ENCODE data around the gene KCNQ1. TPM values are rescaled to one million over a fixed set of nuclear protein-coding genes. Genes with fewer than 3 reads are reported as not detected.

The KCNQ1 gene
- total and polyA plus RNA-seq, 7 experiments from 2014 or later: 14.7 to 46.4 (median 36.9) TPM

DNA sequence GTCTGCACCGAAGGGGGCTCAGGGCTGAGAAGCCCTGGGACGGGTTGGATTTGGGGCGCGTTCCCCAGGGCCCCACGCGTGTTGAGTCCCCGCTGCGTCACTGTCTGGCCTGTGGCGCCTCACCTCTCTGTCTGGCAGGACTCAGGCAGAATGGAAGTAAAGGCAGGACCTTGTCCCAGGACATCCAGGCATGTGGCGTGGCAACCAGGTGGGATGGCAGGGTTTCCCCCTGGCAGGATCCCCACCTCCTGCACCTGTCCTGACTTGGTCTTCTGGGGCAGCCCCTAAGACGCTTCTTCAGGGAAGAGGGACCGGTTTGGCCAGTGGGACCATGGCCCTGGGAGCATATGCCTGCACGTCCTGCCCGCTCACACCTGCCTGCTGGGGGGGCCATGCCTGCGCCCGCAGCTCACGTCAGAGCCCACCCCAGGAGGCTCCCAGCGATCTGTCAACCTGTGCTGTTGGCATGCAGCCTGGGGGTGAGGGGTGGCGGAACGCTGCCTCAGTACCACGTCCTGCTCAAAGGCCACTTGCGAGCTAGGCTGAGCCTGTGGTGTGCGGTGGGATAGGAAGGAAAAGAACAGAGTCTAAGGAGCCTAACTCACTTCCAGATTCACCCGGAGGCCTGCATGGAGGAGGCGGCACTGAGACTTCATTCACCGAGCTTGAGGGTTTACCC is 72.7 kb downstream of the KCNQ1 start:
- intact Hi-C loops (cut with micrococcal nuclease): no loop called here
- H3K27me3 ChIP-seq (ENCODE audit: control insufficient read depth in 2 of 2, insufficient read depth in 2 of 2, low read length in 2 of 2): no peaks in the 10 kb centered on the region
- Mint-ChIP-seq H3K4me3 (no peak overlapping the region), H3K4me1 (peaks cover 0 to 7% (median 0%) of the 10 kb centered on the region in 7 donors), H3K9me3 (no peaks in the 10 kb centered on the region), H3K27ac (no peak overlapping the region), H3K27me3 (no peaks in the 10 kb centered on the region), H3K36me3 (peaks cover 0 to 4% (median 0%) of the 10 kb centered on the region in 5 donors)
- H3K4me3 ChIP-seq (ENCODE audit: low read length): no peak overlapping the region
- peaks cover 0 to 31% (median 0%) of the 10 kb centered on the region in 3 experiments for H3K36me3 ChIP-seq (ENCODE audit: control insufficient read depth in 2 of 3, insufficient read depth in 3 of 3, low read length in 3 of 3)
- DNase-seq (peak in 2 of 9 donors; percentile 2 to 13), ATAC-seq (no peak)
- H3K27ac ChIP-seq (ENCODE audit: low read depth, low read length): no peak overlapping the region
- no peaks in the 10 kb centered on the region for H3K9me3 ChIP-seq (ENCODE audit: control insufficient read depth in 2 of 3, low read length in 3 of 3)
- H3K4me1 ChIP-seq (ENCODE audit: control insufficient read depth in 2 of 2, insufficient read depth in 2 of 2, low read length in 2 of 2): no peaks in the 10 kb centered on the region
- CTCF ChIA-PET: no interaction called here
- POLR2A ChIA-PET: no interaction called here

DNA sequence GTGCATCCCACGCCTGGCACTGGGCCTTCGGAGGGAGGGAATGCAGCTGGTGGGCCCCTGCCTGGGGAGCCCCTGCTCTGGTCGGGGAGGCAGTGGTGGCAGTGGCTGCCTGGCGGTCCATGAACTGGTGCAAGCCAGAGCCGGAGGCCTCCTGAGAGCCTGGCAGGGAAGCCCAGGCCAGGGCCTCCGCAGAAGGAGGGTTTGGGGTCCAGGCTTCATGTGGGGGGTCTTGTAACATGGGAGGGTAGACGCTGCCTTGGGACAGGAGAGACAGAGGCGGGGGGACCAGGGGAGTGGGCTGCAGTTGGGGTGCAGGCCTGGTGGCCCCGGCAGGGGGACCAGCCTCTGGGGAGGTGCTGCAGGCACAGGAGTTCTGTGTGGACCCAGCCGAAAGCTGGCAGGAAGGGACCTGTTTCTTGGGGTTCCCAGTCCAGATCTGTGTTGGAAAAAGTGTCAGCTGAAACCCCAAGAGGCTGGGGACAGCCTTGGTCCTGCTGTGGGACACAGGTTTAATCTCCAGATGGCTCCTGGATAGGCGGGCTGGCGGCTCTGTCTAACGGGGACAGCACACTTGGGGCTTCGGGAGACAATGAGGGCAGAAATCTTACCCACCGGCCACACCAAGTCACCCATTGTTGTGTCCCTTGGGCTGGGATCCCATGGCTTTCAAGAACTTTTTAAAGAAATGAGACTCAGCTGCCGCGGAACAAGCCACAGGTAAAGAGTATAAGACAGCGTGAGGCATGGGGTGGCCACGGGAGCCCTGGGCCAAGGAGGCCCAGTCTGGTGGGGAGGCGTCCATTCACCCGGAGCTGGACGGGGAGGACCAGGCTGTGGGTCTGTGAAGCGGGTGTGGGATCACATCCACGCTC is 73.5 kb downstream of the KCNQ1 start:
- peak in 1 of 9 donors; percentile 17 for DNase-seq
- peaks cover 0 to 10% (median 0%) of the 10 kb centered on the region in 7 donors for H3K4me1 Mint-ChIP-seq
- Histone ChIP-seq H3K27me3 (ENCODE audit: control insufficient read depth in 2 of 2, insufficient read depth in 2 of 2, low read length in 2 of 2) (no peaks in the 10 kb centered on the region), H3K36me3 (ENCODE audit: control insufficient read depth in 2 of 3, insufficient read depth in 3 of 3, low read length in 3 of 3) (peaks cover 0 to 34% (median 0%) of the 10 kb centered on the region in 3 experiments), H3K4me3 (ENCODE audit: low read length) (no peak overlapping the region), H3K9me3 (ENCODE audit: control insufficient read depth in 2 of 3, low read length in 3 of 3) (no peaks in the 10 kb centered on the region), H3K4me1 (ENCODE audit: control insufficient read depth in 2 of 2, insufficient read depth in 2 of 2, low read length in 2 of 2) (no peaks in the 10 kb centered on the region), H3K27ac (ENCODE audit: low read depth, low read length) (no peak overlapping the region)
- peak overlapping the region in 1 of 9 donors; percentile 36 for H3K27ac Mint-ChIP-seq
- ChIA-PET CTCF (no interaction called here), POLR2A (no interaction called here)
- H3K9me3 Mint-ChIP-seq: no peaks in the 10 kb centered on the region
- peaks cover 0 to 4% (median 0%) of the 10 kb centered on the region in 5 donors for H3K36me3 Mint-ChIP-seq
- no peak for ATAC-seq
- no peaks in the 10 kb centered on the region for H3K27me3 Mint-ChIP-seq
- H3K4me3 Mint-ChIP-seq: no peak overlapping the region
- intact Hi-C loops (cut with micrococcal nuclease): no loop called here

DNA sequence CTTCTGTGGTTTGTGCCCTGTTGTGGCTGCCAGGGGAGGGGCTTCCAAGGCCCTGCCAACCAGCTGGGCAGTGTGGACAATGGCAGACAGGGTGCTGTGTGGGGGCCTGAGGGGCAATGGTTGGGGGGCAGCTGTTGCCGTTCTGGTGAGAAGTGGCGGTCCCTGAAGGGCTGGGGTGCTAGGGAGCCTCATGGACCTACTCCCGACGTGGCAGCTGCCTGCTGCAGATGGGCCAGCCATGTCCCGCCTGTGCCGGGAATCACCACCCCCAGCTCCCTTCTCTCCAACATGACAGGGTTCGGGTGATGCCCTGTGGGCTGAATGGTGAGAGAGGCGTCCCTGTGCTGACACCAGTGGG is 74.2 kb downstream of the KCNQ1 start:
- peaks cover 0 to 34% (median 0%) of the 10 kb centered on the region in 3 experiments for H3K36me3 ChIP-seq (ENCODE audit: control insufficient read depth in 2 of 3, insufficient read depth in 3 of 3, low read length in 3 of 3)
- Mint-ChIP-seq H3K27ac (no peak overlapping the region), H3K36me3 (peaks cover 0 to 4% (median 3%) of the 10 kb centered on the region in 5 donors), H3K4me1 (peaks cover 0 to 13% (median 4%) of the 10 kb centered on the region in 7 donors), H3K27me3 (no peaks in the 10 kb centered on the region), H3K9me3 (no peaks in the 10 kb centered on the region), H3K4me3 (no peak overlapping the region)
- H3K27ac ChIP-seq (ENCODE audit: low read depth, low read length): no peak overlapping the region
- intact Hi-C loops (cut with micrococcal nuclease): no loop called here
- ChIA-PET CTCF (interaction anchor here (1.4 kb wide), 1 partner anchor 12 kb away, joined by 5 read pairs; no protein-coding TSS in a partner anchor), POLR2A (no interaction called here)
- no peaks in the 10 kb centered on the region for H3K27me3 ChIP-seq (ENCODE audit: control insufficient read depth in 2 of 2, insufficient read depth in 2 of 2, low read length in 2 of 2)
- no peaks in the 10 kb centered on the region for H3K9me3 ChIP-seq (ENCODE audit: control insufficient read depth in 2 of 3, low read length in 3 of 3)
- H3K4me3 ChIP-seq (ENCODE audit: low read length): no peak overlapping the region
- H3K4me1 ChIP-seq (ENCODE audit: control insufficient read depth in 2 of 2, insufficient read depth in 2 of 2, low read length in 2 of 2): no peaks in the 10 kb centered on the region
- DNase-seq: no peak
- ATAC-seq: no peak

DNA sequence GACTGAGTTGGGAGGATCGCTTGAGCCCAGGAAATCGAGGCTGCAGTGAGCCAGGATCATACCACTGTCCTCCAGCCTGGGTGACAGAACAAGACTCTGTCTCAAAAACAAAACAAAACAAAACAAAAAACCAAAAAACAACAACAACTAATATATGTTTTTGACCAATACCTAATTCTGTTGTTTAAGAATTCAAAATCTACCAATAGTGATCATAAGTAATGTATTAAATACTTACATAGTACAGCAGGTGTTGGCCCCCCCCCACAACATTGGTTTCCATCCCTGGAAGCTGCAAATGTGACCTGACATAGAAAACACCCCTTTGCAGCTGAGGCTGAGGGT is 74.7 kb downstream of the KCNQ1 start:
- peaks cover 0 to 17% (median 4%) of the 10 kb centered on the region in 7 donors for H3K4me1 Mint-ChIP-seq
- no peaks in the 10 kb centered on the region for H3K4me1 ChIP-seq (ENCODE audit: control insufficient read depth in 2 of 2, insufficient read depth in 2 of 2, low read length in 2 of 2)
- ATAC-seq: no peak
- H3K9me3 Mint-ChIP-seq: no peaks in the 10 kb centered on the region
- H3K4me3 Mint-ChIP-seq: no peak overlapping the region
- peaks cover 0 to 34% (median 0%) of the 10 kb centered on the region in 3 experiments for H3K36me3 ChIP-seq (ENCODE audit: control insufficient read depth in 2 of 3, insufficient read depth in 3 of 3, low read length in 3 of 3)
- ChIA-PET POLR2A (interaction anchor here (0.6 kb wide), 1 partner anchor 379 kb away, joined by 3 read pairs; no protein-coding TSS in a partner anchor), CTCF (interaction anchor here (1.4 kb wide), 1 partner anchor 11 kb away, joined by 5 read pairs; no protein-coding TSS in a partner anchor)
- peak overlapping the region in 1 of 9 donors; percentile 69 for H3K27ac Mint-ChIP-seq
- H3K9me3 ChIP-seq (ENCODE audit: control insufficient read depth in 2 of 3, low read length in 3 of 3): no peaks in the 10 kb centered on the region
- H3K4me3 ChIP-seq (ENCODE audit: low read length): no peak overlapping the region
- no peaks in the 10 kb centered on the region for H3K27me3 ChIP-seq (ENCODE audit: control insufficient read depth in 2 of 2, insufficient read depth in 2 of 2, low read length in 2 of 2)
- intact Hi-C loops (cut with micrococcal nuclease): no loop called here
- DNase-seq: no peak
- peaks cover 0 to 4% (median 4%) of the 10 kb centered on the region in 5 donors for H3K36me3 Mint-ChIP-seq
- no peak overlapping the region for H3K27ac ChIP-seq (ENCODE audit: low read depth, low read length)
- H3K27me3 Mint-ChIP-seq: no peaks in the 10 kb centered on the region

DNA sequence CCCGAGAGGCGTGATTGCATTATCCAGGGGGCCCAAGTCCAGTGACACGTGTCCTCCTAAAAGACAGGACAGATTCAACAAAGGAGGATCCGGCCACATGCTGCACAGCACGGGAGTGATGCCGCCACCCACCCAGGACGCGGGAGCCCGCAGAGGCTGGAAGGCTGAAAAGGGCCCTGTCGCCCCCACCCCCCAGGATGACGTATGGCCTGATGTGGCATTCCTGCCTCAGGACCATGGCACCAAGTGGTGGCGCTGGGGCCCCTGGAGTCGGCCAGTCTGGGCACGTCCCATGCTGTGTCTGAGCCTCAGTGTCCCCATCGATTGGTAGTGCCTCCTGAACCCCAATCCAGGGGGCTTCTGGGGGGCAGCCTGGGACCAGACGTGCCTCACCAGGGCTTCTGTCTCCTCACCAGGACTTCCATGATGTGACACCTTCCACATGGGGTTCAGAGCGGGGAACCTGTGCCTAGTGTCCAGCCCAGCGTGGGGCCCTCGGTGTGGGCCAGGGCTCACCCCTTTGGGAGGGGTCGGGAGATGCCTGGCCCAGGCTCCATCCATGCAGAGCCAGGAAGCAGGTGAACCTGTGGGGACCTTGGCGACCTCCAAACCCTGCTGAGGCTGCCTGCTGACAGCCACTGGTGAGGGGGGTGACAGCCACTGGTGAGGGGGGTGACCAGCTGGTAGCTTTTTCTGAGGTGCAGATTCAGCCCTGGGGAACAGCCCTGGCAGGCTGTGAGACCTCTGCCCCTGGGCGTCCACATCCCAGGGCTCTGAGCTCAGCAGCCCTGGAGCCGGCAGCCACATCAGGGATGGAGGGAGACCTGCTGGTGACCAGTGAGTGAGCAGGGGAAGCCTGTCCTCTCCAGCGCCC is 75.3 kb downstream of the KCNQ1 start:
- peaks cover 0 to 34% (median 0%) of the 10 kb centered on the region in 3 experiments for H3K36me3 ChIP-seq (ENCODE audit: control insufficient read depth in 2 of 3, insufficient read depth in 3 of 3, low read length in 3 of 3)
- H3K9me3 Mint-ChIP-seq: no peaks in the 10 kb centered on the region
- peaks cover 0 to under 1% of the 10 kb centered on the region in 2 donors for H3K4me1 ChIP-seq (ENCODE audit: control insufficient read depth in 2 of 2, insufficient read depth in 2 of 2, low read length in 2 of 2)
- no peaks in the 10 kb centered on the region for H3K27me3 ChIP-seq (ENCODE audit: control insufficient read depth in 2 of 2, insufficient read depth in 2 of 2, low read length in 2 of 2)
- H3K27ac ChIP-seq (ENCODE audit: low read depth, low read length): no peak overlapping the region
- no peaks in the 10 kb centered on the region for H3K9me3 ChIP-seq (ENCODE audit: control insufficient read depth in 2 of 3, low read length in 3 of 3)
- DNase-seq (peak in 1 of 9 donors; percentile 16), ATAC-seq (no peak)
- peaks cover 0 to 23% (median 10%) of the 10 kb centered on the region in 7 donors for H3K4me1 Mint-ChIP-seq
- ChIA-PET CTCF (interaction anchor here (1.4 kb wide), 1 partner anchor 11 kb away, joined by 5 read pairs; no protein-coding TSS in a partner anchor), POLR2A (interaction anchor here (0.6 kb wide), 1 partner anchor 378 kb away, joined by 3 read pairs; no protein-coding TSS in a partner anchor)
- H3K27me3 Mint-ChIP-seq: no peaks in the 10 kb centered on the region
- H3K4me3 ChIP-seq (ENCODE audit: low read length): no peak overlapping the region
- peaks cover 0 to 4% (median 4%) of the 10 kb centered on the region in 5 donors for H3K36me3 Mint-ChIP-seq
- no peak overlapping the region for H3K4me3 Mint-ChIP-seq
- peak overlapping the region in 1 of 9 donors; percentile 69 for H3K27ac Mint-ChIP-seq
- intact Hi-C loops (cut with micrococcal nuclease): no loop called here

DNA sequence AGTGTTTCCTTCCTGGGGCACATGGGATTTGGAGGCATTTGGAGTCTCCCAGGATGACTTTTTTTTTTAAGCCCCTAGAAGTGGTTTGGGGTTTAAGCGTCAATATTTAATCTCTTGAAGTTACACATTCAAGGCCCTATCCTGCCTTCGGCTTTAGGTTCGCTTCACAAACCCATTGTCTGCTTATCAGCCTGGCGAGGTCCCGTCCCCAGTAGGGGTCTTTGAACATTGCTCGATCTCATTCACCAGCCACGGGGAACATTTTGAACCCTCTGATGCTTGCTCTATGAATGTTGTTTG is 75.9 kb downstream of the KCNQ1 start:
- CTCF ChIA-PET: no interaction called here
- Mint-ChIP-seq H3K27ac (no peak overlapping the region), H3K27me3 (no peaks in the 10 kb centered on the region), H3K9me3 (no peaks in the 10 kb centered on the region), H3K4me1 (peaks cover under 1 to 29% (median 16%) of the 10 kb centered on the region in 7 donors), H3K4me3 (no peak overlapping the region), H3K36me3 (peaks cover 0 to 4% (median 4%) of the 10 kb centered on the region in 5 donors)
- Histone ChIP-seq H3K27me3 (ENCODE audit: control insufficient read depth in 2 of 2, insufficient read depth in 2 of 2, low read length in 2 of 2) (no peaks in the 10 kb centered on the region), H3K4me3 (ENCODE audit: low read length) (no peak overlapping the region), H3K36me3 (ENCODE audit: control insufficient read depth in 2 of 3, insufficient read depth in 3 of 3, low read length in 3 of 3) (peaks cover 0 to 34% (median 0%) of the 10 kb centered on the region in 3 experiments), H3K4me1 (ENCODE audit: control insufficient read depth in 2 of 2, insufficient read depth in 2 of 2, low read length in 2 of 2) (peaks cover 0 to 6% of the 10 kb centered on the region in 2 donors), H3K9me3 (ENCODE audit: control insufficient read depth in 2 of 3, low read length in 3 of 3) (no peaks in the 10 kb centered on the region), H3K27ac (ENCODE audit: low read depth, low read length) (no peak overlapping the region)
- ATAC-seq (no peak), DNase-seq (no peak)
- POLR2A ChIA-PET: no interaction called here
- intact Hi-C loops (cut with micrococcal nuclease): no loop called here

Measured in naive thymus-derived CD4-positive, alpha-beta T cell (primary cell).